ENCODE results near the gene TRIM22. TPM values are rescaled to one million over a fixed set of nuclear protein-coding genes. Genes with fewer than 3 reads are reported as not detected.

The TRIM22 gene
- total RNA-seq, 1 experiment from 2014 or later, result 0.61 TPM

DNA sequence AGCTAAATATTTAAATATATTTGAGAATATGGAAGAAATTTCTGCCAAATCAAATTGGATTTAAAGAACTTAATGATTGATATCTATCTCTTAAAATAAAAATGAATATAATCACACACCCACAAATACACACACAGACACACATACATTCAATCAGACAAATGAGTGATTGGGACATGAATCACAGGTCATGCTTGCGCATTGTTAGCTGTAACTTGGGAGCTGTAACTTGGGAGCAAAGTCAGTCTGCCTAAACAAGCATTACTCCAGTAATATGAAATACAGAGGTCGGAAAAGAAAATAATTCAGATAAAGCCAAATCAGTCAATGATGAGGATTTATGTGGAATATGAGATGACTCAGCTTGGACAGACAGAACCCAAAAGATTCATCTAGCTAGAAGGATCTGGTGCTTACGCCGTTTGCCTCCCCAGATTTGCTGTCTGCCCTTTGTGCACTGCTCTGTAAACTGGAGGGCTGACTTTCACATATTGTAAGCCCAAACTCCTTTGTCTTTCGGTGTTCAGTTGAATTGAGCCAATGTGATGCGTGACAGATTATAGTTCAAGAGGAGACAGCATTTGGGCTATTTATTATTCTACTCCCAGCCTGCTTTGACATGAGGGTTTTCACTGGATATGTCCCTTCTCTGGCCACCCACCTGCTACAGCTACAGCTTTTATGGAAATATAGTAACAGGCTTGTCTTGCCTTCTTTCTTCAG lies 48.2 kb downstream of the TRIM22 start:
- intact Hi-C loops (cut with micrococcal nuclease), result no loop called here
- BruUV-seq (replicated peaks), result no TSS peak
- ChIA-PET RAD21 (ENCODE audit: low non-redundant PET in 1 of 2, low total read pairs in 2 of 2, uncharacterized antibody in 2 of 2, unreplicated experiment in 2 of 2) (no interaction called here), CTCF (no interaction called here), POLR2A (no interaction called here)
- H3K27me3 ChIP-seq (ENCODE audit: insufficient read depth, low read length), result peaks cover 87% of the 10 kb centered on the region
- no peaks in the 10 kb centered on the region for H4K20me1 ChIP-seq (ENCODE audit: insufficient read depth)
- no peaks in the 10 kb centered on the region for H3K9me2 ChIP-seq (ENCODE audit: insufficient read depth)
- no peak for DNase-seq (ENCODE audit: low read depth, low spot score)
- no peaks in the 10 kb centered on the region for H3K79me2 ChIP-seq (ENCODE audit: insufficient read depth, low read length)
- H3K4me3 ChIP-seq (replicated peaks in 1 of 2; ENCODE audit: low read depth in 1 of 2, low read length in 2 of 2), result no peak overlapping the region
- no peak overlapping the region for H2AFZ ChIP-seq (ENCODE audit: low read depth, low read length, poor library complexity, severe bottlenecking)
- no peak overlapping the region for H3K4me2 ChIP-seq (ENCODE audit: low read length)
- H3K9ac ChIP-seq (ENCODE audit: low read length), result no peak overlapping the region
- H3K27ac ChIP-seq (ENCODE audit: low read depth, low read length), result no peak overlapping the region
- TF ChIP-seq, protein P1, sequence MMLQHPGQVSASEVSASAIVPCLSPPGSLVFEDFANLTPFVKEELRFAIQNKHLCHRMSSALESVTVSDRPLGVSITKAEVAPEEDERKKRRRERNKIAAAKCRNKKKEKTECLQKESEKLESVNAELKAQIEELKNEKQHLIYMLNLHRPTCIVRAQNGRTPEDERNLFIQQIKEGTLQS (IDR thresholded peaks at IDR 0.05), result no peak
- TF ChIP-seq TCF7L2 (IDR thresholded peaks at IDR 0.05; ENCODE audit: borderline replicate concordance, extremely low read depth, insufficient read depth, insufficient read length) (no peak), ZNF274 (IDR thresholded peaks at IDR 0.05; ENCODE audit: low read depth, low read length) (no peak), CBX3 (IDR thresholded peaks at IDR 0.05; ENCODE audit: low read depth) (no peak), CEBPB (IDR thresholded peaks at IDR 0.05; ENCODE audit: low read depth) (no peak), SIN3A (IDR thresholded peaks at IDR 0.05; ENCODE audit: low read depth) (no peak), SP1 (IDR thresholded peaks at IDR 0.05; ENCODE audit: low read depth) (no peak), POLR2AphosphoS5 (IDR thresholded peaks at IDR 0.05; ENCODE audit: low read depth, low read length) (no peak), POLR2A (IDR thresholded peaks at IDR 0.05; ENCODE audit: borderline replicate concordance, extremely low read depth, insufficient read depth, insufficient read length) (no peak), EZH2 (IDR thresholded peaks at IDR 0.05) (no peak), RAD21 (IDR thresholded peaks at IDR 0.05; ENCODE audit: low read depth) (no peak), EZH2phosphoT487 (IDR thresholded peaks at IDR 0.05; ENCODE audit: borderline replicate concordance) (no peak), EGR1 (IDR thresholded peaks at IDR 0.05; ENCODE audit: low read depth) (no peak)
- TF ChIP-seq, protein P2, sequence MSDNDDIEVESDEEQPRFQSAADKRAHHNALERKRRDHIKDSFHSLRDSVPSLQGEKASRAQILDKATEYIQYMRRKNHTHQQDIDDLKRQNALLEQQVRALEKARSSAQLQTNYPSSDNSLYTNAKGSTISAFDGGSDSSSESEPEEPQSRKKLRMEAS (IDR thresholded peaks at IDR 0.05), result no peak
- H3K4me1 ChIP-seq (ENCODE audit: control insufficient read depth in 1 of 2, insufficient read depth in 2 of 2, low read length in 2 of 2), result no peaks in the 10 kb centered on the region
- H3K36me3 ChIP-seq (ENCODE audit: control insufficient read depth in 1 of 2, insufficient read depth in 2 of 2, low read length in 2 of 2), result no peaks in the 10 kb centered on the region
- ATAC-seq, result no peak
- H3K9me3 ChIP-seq (ENCODE audit: control insufficient read depth in 1 of 2, insufficient read depth in 1 of 2, low read depth in 1 of 2, low read length in 2 of 2), result no peaks in the 10 kb centered on the region

Measured in HCT116 (cell line).